Measurements from ENCODE around the gene P2RX1.

The P2RX1 gene

GRCh38 chr17:3954086-3954485 lies 37.8 kb upstream of the P2RX1 start:
- WGBS, 2 donors (ENCODE audit: extremely low coverage in 2 of 2, insufficient read length in 2 of 2, insufficient replicate concordance in 1 of 2) = no CpG with 5 or more reads among the region's 10 CpGs
- Histone ChIP-seq H3K14ac (ENCODE audit: low read length) (no peak overlapping the region), H3K79me1 (ENCODE audit: low read depth, low read length) (no peaks in the 10 kb centered on the region), H3K27ac (replicated peaks; ENCODE audit: low read length) (no peak overlapping the region), H2AFZ (ENCODE audit: low read length) (no peak overlapping the region), H3K36me3 (replicated peaks in 1 of 2; ENCODE audit: control insufficient read depth in 2 of 2, insufficient read depth in 2 of 2, low read length in 2 of 2) (no peaks in the 10 kb centered on the region), H3K9me3 (replicated peaks in 1 of 2; ENCODE audit: control insufficient read depth in 2 of 2, insufficient read depth in 1 of 2, low read depth in 1 of 2, low read length in 2 of 2) (no peaks in the 10 kb centered on the region), H3K4me1 (ENCODE audit: control insufficient read depth in 2 of 2, insufficient read depth in 1 of 2, low read depth in 1 of 2, low read length in 2 of 2) (peaks cover 0 to 5% of the 10 kb centered on the region in 2 donors), H2BK120ac (ENCODE audit: low read depth, low read length) (peak overlapping the region; percentile 5), H3K4me2 (ENCODE audit: insufficient read depth, low read length, poor library complexity, severe bottlenecking) (no peak overlapping the region), H2BK5ac (ENCODE audit: low read length) (no peak overlapping the region), H2BK12ac (ENCODE audit: low read length) (no peak overlapping the region), H3K23ac (ENCODE audit: low read depth, low read length, poor library complexity) (peak overlapping the region; percentile 31), H2AK5ac (ENCODE audit: low read depth, low read length) (peak overlapping the region; percentile 90), H3K27me3 (ENCODE audit: control insufficient read depth in 3 of 3, insufficient read depth in 3 of 3, low read depth in 1 of 3, low read length in 3 of 3) (peaks cover 0 to 30% (median 0%) of the 10 kb centered on the region in 3 experiments), H4K91ac (ENCODE audit: low read depth, low read length, poor library complexity) (no peak overlapping the region), H4K8ac (ENCODE audit: low read depth, low read length) (no peak overlapping the region), H3K4ac (ENCODE audit: low read length) (no peak overlapping the region), H2BK15ac (ENCODE audit: low read length) (peak overlapping the region; percentile 87), H3K9ac (ENCODE audit: low read depth, low read length, poor library complexity) (peak overlapping the region; percentile 44), H3K18ac (ENCODE audit: low read length) (peak overlapping the region; percentile 38), H3K4me3 (ENCODE audit: low read length in 2 of 2) (no peak overlapping the region)
- no peak for DNase-seq (ENCODE audit: low spot score)

- Histone ChIP-seq H2BK15ac (ENCODE audit: low read length) (peak overlapping the region; percentile 87), H3K23ac (ENCODE audit: low read depth, low read length, poor library complexity) (no peak overlapping the region), H3K9me3 (replicated peaks in 1 of 2; ENCODE audit: control insufficient read depth in 2 of 2, insufficient read depth in 1 of 2, low read depth in 1 of 2, low read length in 2 of 2) (no peaks in the 10 kb centered on the region), H3K27ac (replicated peaks; ENCODE audit: low read length) (no peak overlapping the region), H3K18ac (ENCODE audit: low read length) (peak overlapping the region; percentile 48), H4K8ac (ENCODE audit: low read depth, low read length) (peak overlapping the region; percentile 82), H3K4ac (ENCODE audit: low read length) (no peak overlapping the region), H3K4me2 (ENCODE audit: insufficient read depth, low read length, poor library complexity, severe bottlenecking) (no peak overlapping the region), H3K27me3 (ENCODE audit: control insufficient read depth in 3 of 3, insufficient read depth in 3 of 3, low read depth in 1 of 3, low read length in 3 of 3) (peaks cover 0 to 30% (median 0%) of the 10 kb centered on the region in 3 experiments), H2AK5ac (ENCODE audit: low read depth, low read length) (peak overlapping the region; percentile 95), H3K36me3 (replicated peaks in 1 of 2; ENCODE audit: control insufficient read depth in 2 of 2, insufficient read depth in 2 of 2, low read length in 2 of 2) (no peaks in the 10 kb centered on the region), H3K4me3 (ENCODE audit: low read length in 2 of 2) (no peak overlapping the region), H2AFZ (ENCODE audit: low read length) (no peak overlapping the region), H3K79me1 (ENCODE audit: low read depth, low read length) (no peaks in the 10 kb centered on the region), H4K91ac (ENCODE audit: low read depth, low read length, poor library complexity) (no peak overlapping the region), H3K9ac (ENCODE audit: low read depth, low read length, poor library complexity) (no peak overlapping the region), H2BK120ac (ENCODE audit: low read depth, low read length) (peak overlapping the region; percentile 5), H3K14ac (ENCODE audit: low read length) (no peak overlapping the region), H2BK5ac (ENCODE audit: low read length) (no peak overlapping the region), H2BK12ac (ENCODE audit: low read length) (peak overlapping the region; percentile 41), H3K4me1 (ENCODE audit: control insufficient read depth in 2 of 2, insufficient read depth in 1 of 2, low read depth in 1 of 2, low read length in 2 of 2) (peaks cover 0 to 5% of the 10 kb centered on the region in 2 donors)
- WGBS, 2 donors (ENCODE audit: extremely low coverage in 2 of 2, insufficient read length in 2 of 2, insufficient replicate concordance in 1 of 2) = no CpG with 5 or more reads among the region's 14 CpGs
- DNase-seq (ENCODE audit: low spot score) = no peak
These were observed 37.3 kb upstream of the P2RX1 start for GRCh38 chr17:3953542-3953941.

- no peak overlapping the region for H3K14ac ChIP-seq (ENCODE audit: low read length)
- no peaks in the 10 kb centered on the region for H3K9me3 ChIP-seq (replicated peaks in 1 of 2; ENCODE audit: control insufficient read depth in 2 of 2, insufficient read depth in 1 of 2, low read depth in 1 of 2, low read length in 2 of 2)
- no peak overlapping the region for H2BK5ac ChIP-seq (ENCODE audit: low read length)
- H3K4me3 ChIP-seq (ENCODE audit: low read length in 2 of 2) = no peak overlapping the region
- no CpG with 5 or more reads among the region's 14 CpGs for WGBS, 2 donors (ENCODE audit: extremely low coverage in 2 of 2, insufficient read length in 2 of 2, insufficient replicate concordance in 1 of 2)
- peaks cover 0 to 23% (median 0%) of the 10 kb centered on the region in 3 experiments for H3K27me3 ChIP-seq (ENCODE audit: control insufficient read depth in 3 of 3, insufficient read depth in 3 of 3, low read depth in 1 of 3, low read length in 3 of 3)
- no peak overlapping the region for H3K4me2 ChIP-seq (ENCODE audit: insufficient read depth, low read length, poor library complexity, severe bottlenecking)
- no peak for DNase-seq (ENCODE audit: low spot score)
- no peak overlapping the region for H4K8ac ChIP-seq (ENCODE audit: low read depth, low read length)
- no peak overlapping the region for H2BK12ac ChIP-seq (ENCODE audit: low read length)
- no peaks in the 10 kb centered on the region for H3K79me1 ChIP-seq (ENCODE audit: low read depth, low read length)
- H3K18ac ChIP-seq (ENCODE audit: low read length) = no peak overlapping the region
- H3K27ac ChIP-seq (replicated peaks; ENCODE audit: low read length) = no peak overlapping the region
- H3K4me1 ChIP-seq (ENCODE audit: control insufficient read depth in 2 of 2, insufficient read depth in 1 of 2, low read depth in 1 of 2, low read length in 2 of 2) = peaks cover 0 to 5% of the 10 kb centered on the region in 2 donors
- H3K4ac ChIP-seq (ENCODE audit: low read length) = no peak overlapping the region
- no peak overlapping the region for H2AFZ ChIP-seq (ENCODE audit: low read length)
- no peak overlapping the region for H2BK15ac ChIP-seq (ENCODE audit: low read length)
- no peaks in the 10 kb centered on the region for H3K36me3 ChIP-seq (replicated peaks in 1 of 2; ENCODE audit: control insufficient read depth in 2 of 2, insufficient read depth in 2 of 2, low read length in 2 of 2)
- no peak overlapping the region for H2AK5ac ChIP-seq (ENCODE audit: low read depth, low read length)
- no peak overlapping the region for H4K91ac ChIP-seq (ENCODE audit: low read depth, low read length, poor library complexity)
- H2BK120ac ChIP-seq (ENCODE audit: low read depth, low read length) = no peak overlapping the region
- no peak overlapping the region for H3K23ac ChIP-seq (ENCODE audit: low read depth, low read length, poor library complexity)
- H3K9ac ChIP-seq (ENCODE audit: low read depth, low read length, poor library complexity) = no peak overlapping the region
These were observed 35.9 kb upstream of the P2RX1 start for GRCh38 chr17:3952186-3952585.

- Histone ChIP-seq H3K4me1 (ENCODE audit: control insufficient read depth in 2 of 2, insufficient read depth in 1 of 2, low read depth in 1 of 2, low read length in 2 of 2) (peaks cover 0 to 5% of the 10 kb centered on the region in 2 donors), H3K18ac (ENCODE audit: low read length) (peak overlapping the region; percentile 27), H3K27me3 (ENCODE audit: control insufficient read depth in 3 of 3, insufficient read depth in 3 of 3, low read depth in 1 of 3, low read length in 3 of 3) (peaks cover 0 to 21% (median 0%) of the 10 kb centered on the region in 3 experiments), H3K23ac (ENCODE audit: low read depth, low read length, poor library complexity) (no peak overlapping the region), H3K4me2 (ENCODE audit: insufficient read depth, low read length, poor library complexity, severe bottlenecking) (no peak overlapping the region), H3K36me3 (replicated peaks in 1 of 2; ENCODE audit: control insufficient read depth in 2 of 2, insufficient read depth in 2 of 2, low read length in 2 of 2) (no peaks in the 10 kb centered on the region), H3K27ac (replicated peaks; ENCODE audit: low read length) (no peak overlapping the region), H4K91ac (ENCODE audit: low read depth, low read length, poor library complexity) (no peak overlapping the region), H2BK12ac (ENCODE audit: low read length) (no peak overlapping the region), H4K8ac (ENCODE audit: low read depth, low read length) (no peak overlapping the region), H2BK5ac (ENCODE audit: low read length) (no peak overlapping the region), H3K4me3 (ENCODE audit: low read length in 2 of 2) (no peak overlapping the region), H2BK120ac (ENCODE audit: low read depth, low read length) (no peak overlapping the region), H3K9ac (ENCODE audit: low read depth, low read length, poor library complexity) (no peak overlapping the region), H2AFZ (ENCODE audit: low read length) (no peak overlapping the region), H2BK15ac (ENCODE audit: low read length) (peak overlapping the region; percentile 71), H3K14ac (ENCODE audit: low read length) (no peak overlapping the region), H3K9me3 (replicated peaks in 1 of 2; ENCODE audit: control insufficient read depth in 2 of 2, insufficient read depth in 1 of 2, low read depth in 1 of 2, low read length in 2 of 2) (no peaks in the 10 kb centered on the region), H3K79me1 (ENCODE audit: low read depth, low read length) (no peaks in the 10 kb centered on the region), H3K4ac (ENCODE audit: low read length) (no peak overlapping the region), H2AK5ac (ENCODE audit: low read depth, low read length) (peak overlapping the region; percentile 74)
- no peak for DNase-seq (ENCODE audit: low spot score)
- no CpG with 5 or more reads among the region's 16 CpGs for WGBS, 2 donors (ENCODE audit: extremely low coverage in 2 of 2, insufficient read length in 2 of 2, insufficient replicate concordance in 1 of 2)
These were observed 35.2 kb upstream of the P2RX1 start for GRCh38 chr17:3951420-3951819.

Data from neuronal stem cell (in vitro differentiated cells).